Activated naive CD4-positive, alpha-beta T cell treated with anti-CD3 and anti-CD28 coated beads, Interleukin-2, amount 10 ng/mL, durations not matched to agents 5 hours and 36 hours (primary cell): ENCODE measurements around the gene HMGN2. TPM values are rescaled to one million over a fixed set of nuclear protein-coding genes. Genes with fewer than 3 reads are reported as not detected.

ENCODE experiments used
- total RNA-seq, 2 experiments: library from RNA; stranded (reverse); gene quantifications; one replicate each; pipeline ENCODE4 v1.2.3, GENCODE V29; 2021

Gene HMGN2
- total RNA-seq, result 100 to 1,000 TPM; 915 to 928 TPM

DNA sequence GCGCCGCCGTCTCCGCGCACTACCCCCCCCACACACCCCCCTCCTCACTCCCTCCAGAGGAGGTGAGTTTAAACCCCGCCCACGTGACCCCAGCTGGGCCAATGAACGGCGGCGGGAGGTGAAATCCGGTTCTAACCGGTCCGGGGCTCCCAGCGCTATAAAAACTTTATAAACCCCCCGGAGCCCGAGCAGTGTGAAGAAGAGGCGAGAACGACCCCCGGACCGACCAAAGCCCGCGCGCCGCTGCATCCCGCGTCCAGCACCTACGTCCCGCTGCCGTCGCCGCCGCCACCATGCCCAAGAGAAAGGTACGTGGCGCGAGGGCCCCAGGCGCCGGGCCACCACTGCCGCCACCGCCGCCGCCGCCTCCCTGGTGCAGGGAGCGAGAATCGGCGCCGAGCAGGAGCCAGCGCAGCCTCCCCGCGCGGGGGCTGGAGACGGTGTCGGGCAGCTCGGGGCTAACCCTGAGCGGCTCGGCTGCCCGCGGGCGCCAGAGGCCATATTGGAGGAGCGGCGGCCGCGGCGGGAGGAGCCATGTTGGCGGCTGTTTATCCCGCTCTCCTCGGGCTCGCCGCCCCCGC lies at the start of gene HMGN2:
Gene HMGN2, plus strand, starts transcription at position 121 of the 581 bp plus-strand sequence. Its CDS starts 173 bp downstream, at position 294.

DNA sequence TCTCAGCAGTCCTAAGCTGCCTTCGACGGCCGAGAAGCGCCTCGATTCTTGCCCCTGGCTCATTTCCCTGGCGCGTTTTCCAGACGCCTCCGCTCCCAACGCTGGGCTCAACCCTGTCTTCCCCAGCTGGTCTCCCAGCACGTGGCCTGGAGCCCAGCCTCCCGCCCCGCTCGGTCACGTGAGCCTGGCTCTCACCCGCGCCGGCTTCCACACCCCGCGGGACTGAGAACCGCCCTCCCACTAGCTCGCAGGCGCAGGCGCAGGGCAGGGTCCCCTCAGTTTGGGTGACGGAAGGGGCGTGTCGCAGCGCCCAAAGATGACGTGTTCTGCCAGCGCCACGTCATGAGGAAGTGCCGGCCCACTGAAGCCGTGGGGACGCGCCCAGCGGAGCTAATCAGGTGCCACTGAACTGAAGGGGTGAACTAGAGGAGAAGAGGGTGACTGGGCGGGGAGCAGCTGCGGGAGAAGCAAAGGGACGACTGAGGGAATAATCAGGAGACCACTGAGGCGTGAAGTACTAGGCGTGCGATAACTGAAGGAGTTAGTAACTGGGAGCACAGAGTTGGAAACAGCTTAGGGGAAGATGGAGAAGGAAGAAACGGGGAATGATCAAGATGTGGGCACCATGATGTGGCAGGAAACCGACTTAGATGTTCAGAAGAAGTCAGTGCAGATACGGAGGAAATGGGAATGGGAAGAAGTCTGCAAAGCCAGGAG lies 40.1 kb upstream of the HMGN2 start, which contains the start of gene DHDDS:
Gene DHDDS, plus strand, starts transcription at position 343 of the 717 bp plus-strand sequence. CDS start 625 bp downstream, outside the sequence.

Other genes starting within 250 kb of the HMGN2 start
- gene CEP85, start 238.2 kb upstream of the HMGN2 start, total RNA-seq, result 10 to 100 TPM; 32.9 to 36.6 TPM
- gene SH3BGRL3, start 192.4 kb upstream of the HMGN2 start, total RNA-seq, result 100 to 1,000 TPM; 481 to 496 TPM
- gene UBXN11, start 165.8 kb upstream of the HMGN2 start, total RNA-seq, result 10 to 100 TPM; 37.0 to 39.0 TPM
- 1,000 to 10,000 TPM; 1,759 to 1,791 TPM for gene CD52, start 154.5 kb upstream of the HMGN2 start, total RNA-seq
- 1 to 10 TPM in 1 of 2 experiments, under 1 TPM in 1; 0.87 to 1.4 TPM for gene CRYBG2, start 118.3 kb upstream of the HMGN2 start, total RNA-seq
- under 1 TPM in 1 of 2 experiments, not detected in 1; 0.31 TPM for gene ZNF683, start 99.7 kb upstream of the HMGN2 start, total RNA-seq
- not detected for gene LIN28A, start 61.6 kb upstream of the HMGN2 start, total RNA-seq
- gene DHDDS, start 40.1 kb upstream of the HMGN2 start, total RNA-seq, result 10 to 100 TPM; 47.8 to 51.1 TPM
- 100 to 1,000 TPM; 184 to 190 TPM for gene RPS6KA1, start 57.3 kb downstream of the HMGN2 start, total RNA-seq
- gene ARID1A, start 223.6 kb downstream of the HMGN2 start, total RNA-seq, result 100 to 1,000 TPM; 113 to 122 TPM